Skeletal muscle satellite cell (primary cell): ENCODE measurements around the gene USP7. TPM values are rescaled to one million over a fixed set of nuclear protein-coding genes. Genes with fewer than 3 reads are reported as not detected.

Source experiments
- H3K27me3 ChIP-seq: 2 replicates; pipeline ENCODE4 v1.7.0; 2013; ENCODE audit warnings: low read length; ENCODE audit not compliant: control insufficient read depth, insufficient read depth
- H3K36me3 ChIP-seq: 2 replicates; pipeline ENCODE4 v1.7.0; 2013; ENCODE audit warnings: mild to moderate bottlenecking, control low read depth, low read length; ENCODE audit not compliant: insufficient read depth
- H3K4me1 ChIP-seq: 2 replicates; pipeline ENCODE4 v1.7.0; 2013; ENCODE audit warnings: low read length; ENCODE audit not compliant: control insufficient read depth, insufficient read depth
- H3K4me2 ChIP-seq: 2 replicates; pipeline ENCODE4 v1.7.0; 2013; ENCODE audit warnings: mild to moderate bottlenecking, low read length
- H3K4me3 ChIP-seq: 2 replicates; pipeline ENCODE4 v1.7.0; 2013; ENCODE audit warnings: low read length
- H3K9ac ChIP-seq: 2 replicates; pipeline ENCODE4 v1.7.0; 2013; ENCODE audit warnings: mild to moderate bottlenecking, low read depth, low read length, moderate library complexity
- H3K9me3 ChIP-seq: replicated peaks from 2 replicates; pipeline ENCODE4 v1.7.0; 2013; ENCODE audit warnings: mild to moderate bottlenecking, control low read depth, low read length
- total RNA-seq: library from RNA; depleted of rRNA; stranded (reverse); fragments of >200 nt; gene quantifications from 2 replicates; pipeline ENCODE4 v1.2.3, GENCODE V29; 2012; rRNA removed

Gene USP7
- 46.3 and 52.2 TPM in 2 replicates for total RNA-seq

GRCh38 chr16:8963821-8964441 is at the start of gene USP7:
USP7 (minus strand) TSS chr16:8963906; CDS start chr16:8963285, 621 bp downstream.
- H3K4me1 ChIP-seq, result peaks cover 36% of the 10 kb centered on the region
- peak within 1 kb of the TSS; percentile 92 for H3K4me3 ChIP-seq
- H3K9me3 ChIP-seq, result no peaks in the 10 kb centered on the region
- H3K4me2 ChIP-seq, result peak within 1 kb of the TSS; percentile 99
- no peaks in the 10 kb centered on the region for H3K27me3 ChIP-seq
- no peaks in the 10 kb centered on the region for H3K36me3 ChIP-seq
- H3K9ac ChIP-seq, result peak within 1 kb of the TSS; percentile 91

- no peaks in the 10 kb centered on the region for H3K36me3 ChIP-seq
- H3K27me3 ChIP-seq, result peaks cover 8% of the 10 kb centered on the region
- H3K4me1 ChIP-seq, result peaks cover 18% of the 10 kb centered on the region
- no peak overlapping the region for H3K4me2 ChIP-seq
- no peak overlapping the region for H3K9ac ChIP-seq
- no peak overlapping the region for H3K4me3 ChIP-seq
- H3K9me3 ChIP-seq, result peaks cover 8% of the 10 kb centered on the region
These were observed 49.8 kb upstream of the USP7 start for GRCh38 chr16:9013508-9013864.

- Histone ChIP-seq H3K9me3 (peaks cover 8% of the 10 kb centered on the region), H3K4me3 (no peak overlapping the region), H3K27me3 (peaks cover 8% of the 10 kb centered on the region)
These were observed 49.3 kb upstream of the USP7 start for GRCh38 chr16:9012848-9013507.

GRCh38 chr16:9012330-9012729 is 48.6 kb upstream of the USP7 start:
- H3K9ac ChIP-seq, result no peak overlapping the region
- H3K9me3 ChIP-seq, result peaks cover 8% of the 10 kb centered on the region
- H3K4me2 ChIP-seq, result no peak overlapping the region
- H3K4me3 ChIP-seq, result no peak overlapping the region
- H3K36me3 ChIP-seq, result no peaks in the 10 kb centered on the region
- peaks cover 8% of the 10 kb centered on the region for H3K27me3 ChIP-seq
- peaks cover 12% of the 10 kb centered on the region for H3K4me1 ChIP-seq

More at GRCh38 chr16:9012848-9013507, 49.3 kb upstream of the USP7 start:
- Histone ChIP-seq H3K36me3 (no peaks in the 10 kb centered on the region), H3K4me2 (no peak overlapping the region), H3K4me1 (peaks cover 17% of the 10 kb centered on the region), H3K9ac (no peak overlapping the region)

- H3K4me3 ChIP-seq, result peak overlapping the region; percentile 57
- H3K9ac ChIP-seq, result peak overlapping the region; percentile 14
- no peaks in the 10 kb centered on the region for H3K36me3 ChIP-seq
- peaks cover 8% of the 10 kb centered on the region for H3K27me3 ChIP-seq
- no peaks in the 10 kb centered on the region for H3K9me3 ChIP-seq
- H3K4me1 ChIP-seq, result peaks cover 8% of the 10 kb centered on the region
- peak overlapping the region; percentile 79 for H3K4me2 ChIP-seq
These were observed 45.0 kb upstream of the USP7 start for GRCh38 chr16:9008601-9009260.

GRCh38 chr16:9007177-9007794 is 43.6 kb upstream of the USP7 start:
- Histone ChIP-seq H3K4me3 (no peak overlapping the region), H3K9ac (no peak overlapping the region), H3K4me1 (peaks cover 4% of the 10 kb centered on the region), H3K4me2 (no peak overlapping the region), H3K9me3 (no peaks in the 10 kb centered on the region), H3K36me3 (no peaks in the 10 kb centered on the region), H3K27me3 (peaks cover 3% of the 10 kb centered on the region)

GRCh38 chr16:9004183-9004582 is 40.5 kb upstream of the USP7 start:
- Histone ChIP-seq H3K36me3 (no peaks in the 10 kb centered on the region), H3K4me1 (peaks cover 4% of the 10 kb centered on the region), H3K4me2 (no peak overlapping the region), H3K9ac (no peak overlapping the region), H3K4me3 (no peak overlapping the region), H3K27me3 (peaks cover 3% of the 10 kb centered on the region), H3K9me3 (no peaks in the 10 kb centered on the region)

GRCh38 chr16:9003763-9004162 is 40.1 kb upstream of the USP7 start:
- no peaks in the 10 kb centered on the region for H3K36me3 ChIP-seq
- H3K9me3 ChIP-seq, result no peaks in the 10 kb centered on the region
- peaks cover 4% of the 10 kb centered on the region for H3K4me1 ChIP-seq
- no peak overlapping the region for H3K4me3 ChIP-seq
- no peak overlapping the region for H3K9ac ChIP-seq
- peaks cover 3% of the 10 kb centered on the region for H3K27me3 ChIP-seq
- no peak overlapping the region for H3K4me2 ChIP-seq

GRCh38 chr16:9003322-9003721 is 39.6 kb upstream of the USP7 start:
- H3K4me2 ChIP-seq, result no peak overlapping the region
- peaks cover 3% of the 10 kb centered on the region for H3K27me3 ChIP-seq
- no peak overlapping the region for H3K9ac ChIP-seq
- no peaks in the 10 kb centered on the region for H3K36me3 ChIP-seq
- H3K9me3 ChIP-seq, result no peaks in the 10 kb centered on the region
- peaks cover under 1% of the 10 kb centered on the region for H3K4me1 ChIP-seq
- H3K4me3 ChIP-seq, result no peak overlapping the region

- Histone ChIP-seq H3K9ac (no peak overlapping the region), H3K36me3 (no peaks in the 10 kb centered on the region), H3K4me2 (no peak overlapping the region), H3K9me3 (no peaks in the 10 kb centered on the region), H3K4me3 (no peak overlapping the region), H3K4me1 (peaks cover 2% of the 10 kb centered on the region), H3K27me3 (peaks cover 3% of the 10 kb centered on the region)
These were observed 38.3 kb upstream of the USP7 start for GRCh38 chr16:9002042-9002441.

- Histone ChIP-seq H3K27me3 (peaks cover 7% of the 10 kb centered on the region), H3K9ac (no peak overlapping the region), H3K4me2 (no peak overlapping the region), H3K9me3 (no peaks in the 10 kb centered on the region), H3K4me1 (peaks cover 2% of the 10 kb centered on the region), H3K4me3 (no peak overlapping the region), H3K36me3 (no peaks in the 10 kb centered on the region)
These were observed 37.0 kb upstream of the USP7 start for GRCh38 chr16:9000664-9001063.
